T-helper 2 cell (primary cell): ENCODE results near the gene PCDHGA4.
"Not testable (repeated sequence)": the region's sequence is repeated elsewhere in the genome, so short reads cannot be mapped to it uniquely, and the experiment has no call there.

Source experiments
- DNase-seq, 5 experiments: peaks; one replicate each; pipeline versions ENCODE4 v3.0.0 to v3.0.0-alpha.2; 2012 to 2022

Gene PCDHGA4

GRCh38 chr5:141349917-141350619 lies 4.8 kb upstream of the PCDHGA4 start, which contains the start of gene PCDHGB1:
Gene PCDHGB1, plus strand, starts transcription at chr5:141350099. Its CDS starts 162 bp downstream, at chr5:141350261.
- peak in 2 of 5 experiments; percentile 17 to 45 for DNase-seq

DNA sequence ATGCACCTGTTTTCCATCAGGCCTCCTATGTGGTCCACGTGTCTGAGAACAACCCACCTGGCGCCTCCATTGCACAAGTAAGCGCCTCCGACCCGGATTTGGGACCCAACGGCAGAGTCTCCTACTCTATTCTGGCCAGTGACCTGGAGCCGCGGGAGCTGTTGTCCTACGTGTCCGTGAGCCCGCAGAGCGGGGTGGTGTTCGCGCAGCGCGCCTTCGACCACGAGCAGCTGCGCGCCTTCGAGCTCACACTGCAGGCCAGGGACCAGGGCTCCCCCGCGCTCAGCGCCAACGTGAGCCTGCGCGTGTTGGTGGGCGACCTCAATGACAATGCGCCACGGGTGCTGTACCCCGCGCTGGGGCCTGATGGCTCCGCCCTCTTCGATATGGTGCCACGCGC lies 3.2 kb upstream of the PCDHGA4 start:
- no peak for DNase-seq

GRCh38 chr5:141355641-141356040 lies 820 bp downstream of the PCDHGA4 start:
- DNase-seq: no peak

DNA sequence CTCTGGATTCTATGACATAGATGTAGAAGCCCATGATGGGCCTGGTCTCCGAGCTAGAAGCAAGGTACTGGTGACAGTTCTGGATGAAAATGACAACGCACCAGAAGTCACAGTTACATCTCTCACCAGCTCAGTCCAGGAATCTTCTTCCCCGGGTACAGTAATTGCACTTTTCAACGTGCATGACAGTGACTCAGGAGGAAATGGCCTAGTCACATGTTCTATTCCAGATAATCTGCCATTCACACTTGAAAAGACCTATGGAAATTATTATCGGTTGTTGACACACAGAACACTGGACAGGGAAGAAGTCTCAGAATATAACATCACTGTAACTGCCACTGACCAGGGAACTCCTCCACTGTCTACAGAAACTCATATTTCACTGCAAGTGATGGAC lies 1.3 kb downstream of the PCDHGA4 start:
- DNase-seq: no peak

GRCh38 chr5:141356950-141357349 lies 2.1 kb downstream of the PCDHGA4 start:
- no peak for DNase-seq

DNA sequence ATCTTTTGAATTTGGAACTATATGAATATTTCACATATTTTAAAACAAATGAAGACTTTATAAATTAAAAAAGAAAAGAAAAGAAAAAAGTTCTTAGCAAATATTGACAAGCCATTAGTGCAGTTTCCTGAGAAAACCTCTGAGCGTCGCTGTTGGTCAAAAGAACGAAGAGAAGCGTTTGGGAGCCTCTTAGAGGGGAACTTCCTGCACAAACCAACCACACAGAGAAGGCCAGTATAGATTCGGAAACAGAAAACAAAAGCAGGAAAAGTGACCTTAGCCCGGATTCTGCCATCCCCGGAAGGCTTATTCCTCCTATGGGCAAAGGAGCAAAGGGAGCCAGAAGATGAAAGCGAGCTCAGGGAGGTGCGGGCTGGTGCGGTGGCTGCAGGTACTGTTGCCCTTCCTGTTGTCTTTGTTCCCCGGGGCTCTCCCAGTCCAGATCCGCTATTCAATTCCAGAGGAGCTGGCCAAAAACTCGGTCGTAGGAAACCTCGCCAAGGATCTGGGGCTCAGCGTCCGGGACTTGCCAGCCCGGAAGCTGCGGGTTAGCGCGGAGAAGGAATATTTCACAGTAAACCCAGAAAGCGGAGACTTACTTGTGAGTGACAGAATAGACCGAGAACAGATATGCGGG lies 5.1 kb downstream of the PCDHGA4 start, which contains the start of gene PCDHGB2:
Gene PCDHGB2, plus strand, starts transcription at position 205 of the 637 bp plus-strand sequence. Its CDS starts 142 bp downstream, at position 347.
- peak in 2 of 5 experiments; percentile 3 to 25 for DNase-seq

DNA sequence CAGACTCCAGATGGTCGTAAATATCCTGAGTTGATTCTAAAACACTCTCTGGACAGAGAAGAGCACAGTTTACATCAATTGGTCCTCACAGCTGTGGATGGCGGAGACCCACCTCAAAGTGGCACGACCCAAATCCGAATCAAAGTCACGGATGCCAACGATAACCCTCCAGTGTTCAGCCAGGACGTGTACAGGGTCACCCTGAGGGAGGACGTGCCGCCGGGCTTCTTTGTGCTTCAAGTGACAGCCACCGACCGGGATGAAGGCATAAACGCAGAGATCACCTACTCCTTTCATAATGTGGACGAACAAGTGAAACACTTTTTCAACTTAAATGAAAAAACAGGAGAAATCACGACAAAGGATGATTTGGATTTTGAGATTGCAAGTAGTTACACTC lies 5.9 kb downstream of the PCDHGA4 start:
- DNase-seq: no peak

DNA sequence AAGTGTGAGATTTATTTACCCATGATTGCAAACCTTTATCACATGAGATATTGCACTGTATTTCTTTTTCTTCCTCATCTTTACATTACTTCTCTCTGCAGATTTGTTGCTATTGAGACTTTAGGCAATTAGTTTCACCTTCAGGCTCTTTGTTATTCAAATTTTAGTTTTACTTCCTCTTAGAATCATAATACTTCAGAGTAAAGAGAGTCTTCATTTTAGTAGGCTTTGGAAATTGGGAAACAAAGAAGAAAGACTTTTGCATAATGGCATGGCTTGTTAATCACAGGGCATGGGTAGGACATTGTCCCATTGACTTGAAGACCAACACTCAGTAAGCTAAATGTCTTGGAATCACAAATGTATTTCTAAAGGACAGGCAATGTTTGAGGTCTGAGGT lies 7.9 kb downstream of the PCDHGA4 start:
- no peak for DNase-seq

DNA sequence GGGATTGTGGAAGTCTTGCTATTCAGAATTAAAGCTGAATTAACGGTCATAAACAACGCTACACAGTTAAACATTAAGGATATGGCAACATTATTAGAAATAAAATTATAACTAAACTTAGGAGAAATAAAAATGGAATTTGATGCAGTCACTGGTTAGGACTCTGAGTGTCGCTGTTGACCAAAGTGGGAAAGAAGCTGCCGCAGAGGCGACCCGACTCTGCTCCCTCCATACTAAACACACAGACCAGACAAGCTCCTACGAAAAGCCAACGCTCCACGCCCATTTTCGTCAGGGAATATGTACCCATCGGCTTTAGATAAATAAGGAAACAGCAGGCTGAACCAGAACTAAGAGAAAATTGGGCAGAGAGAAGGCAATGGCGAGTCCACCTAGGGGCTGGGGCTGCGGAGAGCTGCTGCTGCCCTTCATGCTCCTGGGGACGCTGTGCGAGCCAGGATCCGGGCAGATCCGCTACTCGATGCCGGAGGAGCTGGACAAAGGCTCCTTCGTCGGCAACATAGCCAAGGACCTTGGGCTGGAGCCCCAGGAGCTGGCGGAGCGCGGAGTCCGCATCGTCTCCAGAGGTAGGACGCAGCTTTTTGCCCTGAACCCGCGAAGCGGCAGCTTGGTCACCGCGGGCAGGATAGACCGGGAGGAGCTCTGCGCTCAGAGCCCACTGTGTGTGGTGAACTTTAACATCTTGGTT lies 9.3 kb downstream of the PCDHGA4 start, which contains the start of gene PCDHGA5:
Gene PCDHGA5, plus strand, starts transcription at position 211 of the 709 bp plus-strand sequence. Its CDS starts 169 bp downstream, at position 380.
- DNase-seq: no peak

GRCh38 chr5:141366016-141366896 lies 11.4 kb downstream of the PCDHGA4 start:
- DNase-seq: no peak

DNA sequence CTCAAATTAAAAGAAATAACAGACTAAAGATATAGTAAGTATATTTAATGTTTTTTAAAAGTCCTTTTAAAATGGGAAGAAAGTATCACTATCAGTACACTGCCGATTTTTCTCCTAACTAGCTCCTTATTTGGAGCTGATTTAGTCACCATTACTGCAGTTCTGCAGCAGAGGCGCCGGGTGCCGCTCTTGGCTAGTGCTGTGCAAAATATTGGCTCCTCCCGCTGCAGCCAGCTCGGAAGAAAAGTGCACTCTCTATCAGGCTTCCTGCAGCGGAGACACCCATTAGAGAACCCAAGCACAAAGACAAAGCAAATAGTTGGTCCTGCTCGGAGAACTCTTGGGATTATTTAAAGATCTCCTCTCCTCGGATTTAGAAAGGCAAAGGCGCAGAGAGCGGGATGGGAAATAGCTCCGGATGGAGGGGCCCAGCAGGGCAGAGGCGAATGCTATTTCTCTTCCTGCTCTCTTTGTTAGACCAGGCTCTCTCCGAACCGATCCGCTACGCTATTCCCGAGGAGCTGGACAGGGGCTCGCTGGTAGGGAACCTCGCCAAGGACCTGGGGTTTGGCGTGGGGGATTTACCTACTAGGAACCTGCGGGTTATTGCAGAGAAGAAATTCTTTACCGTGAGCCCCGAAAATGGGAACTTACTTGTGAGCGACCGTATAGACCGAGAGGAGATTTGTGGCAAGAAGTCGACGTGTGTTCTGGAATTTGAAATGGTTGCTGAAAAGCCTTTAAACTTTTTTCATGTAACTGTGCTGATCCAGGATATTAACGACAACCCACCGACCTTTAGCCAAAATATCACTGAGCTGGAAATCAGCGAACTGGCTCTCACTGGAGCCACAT lies 15.4 kb downstream of the PCDHGA4 start, which contains the start of gene PCDHGB3:
Gene PCDHGB3, plus strand, starts transcription at position 249 of the 855 bp plus-strand sequence. Its CDS starts 153 bp downstream, at position 402.
- DNase-seq: peak in 2 of 5 experiments; percentile 30 to 52

DNA sequence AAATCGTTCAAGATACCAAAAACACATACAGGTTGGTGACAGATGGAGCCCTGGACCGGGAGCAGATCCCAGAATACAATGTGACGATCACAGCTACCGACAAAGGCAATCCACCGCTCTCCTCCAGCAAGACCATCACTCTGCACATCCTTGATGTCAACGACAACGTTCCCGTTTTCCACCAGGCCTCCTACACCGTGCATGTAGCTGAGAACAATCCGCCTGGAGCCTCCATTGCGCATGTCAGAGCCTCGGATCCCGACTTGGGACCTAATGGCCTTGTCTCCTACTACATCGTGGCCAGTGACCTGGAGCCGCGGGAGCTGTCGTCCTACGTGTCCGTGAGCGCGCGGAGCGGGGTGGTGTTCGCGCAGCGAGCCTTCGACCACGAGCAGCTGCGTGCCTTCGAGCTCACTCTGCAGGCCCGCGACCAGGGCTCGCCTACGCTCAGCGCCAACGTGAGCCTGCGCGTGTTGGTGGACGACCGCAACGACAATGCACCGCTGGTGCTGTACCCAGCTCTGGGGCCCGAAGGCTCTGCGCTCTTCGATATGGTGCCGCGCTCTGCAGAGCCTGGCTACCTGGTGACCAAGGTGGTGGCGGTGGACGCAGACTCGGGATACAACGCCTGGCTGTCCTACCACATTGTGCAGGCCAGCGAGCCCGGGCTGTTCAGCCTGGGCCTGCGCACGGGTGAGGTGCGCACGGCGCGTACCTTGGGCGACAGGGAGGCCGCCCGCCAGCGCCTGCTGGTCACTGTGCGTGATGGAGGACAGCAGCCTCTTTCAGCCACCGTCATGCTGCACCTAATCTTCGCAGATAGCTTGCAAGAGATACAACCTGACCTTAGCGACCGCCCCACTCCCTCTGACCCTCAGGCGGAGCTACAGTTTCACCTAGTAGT lies 17.0 kb downstream of the PCDHGA4 start:
- DNase-seq: no peak

DNA sequence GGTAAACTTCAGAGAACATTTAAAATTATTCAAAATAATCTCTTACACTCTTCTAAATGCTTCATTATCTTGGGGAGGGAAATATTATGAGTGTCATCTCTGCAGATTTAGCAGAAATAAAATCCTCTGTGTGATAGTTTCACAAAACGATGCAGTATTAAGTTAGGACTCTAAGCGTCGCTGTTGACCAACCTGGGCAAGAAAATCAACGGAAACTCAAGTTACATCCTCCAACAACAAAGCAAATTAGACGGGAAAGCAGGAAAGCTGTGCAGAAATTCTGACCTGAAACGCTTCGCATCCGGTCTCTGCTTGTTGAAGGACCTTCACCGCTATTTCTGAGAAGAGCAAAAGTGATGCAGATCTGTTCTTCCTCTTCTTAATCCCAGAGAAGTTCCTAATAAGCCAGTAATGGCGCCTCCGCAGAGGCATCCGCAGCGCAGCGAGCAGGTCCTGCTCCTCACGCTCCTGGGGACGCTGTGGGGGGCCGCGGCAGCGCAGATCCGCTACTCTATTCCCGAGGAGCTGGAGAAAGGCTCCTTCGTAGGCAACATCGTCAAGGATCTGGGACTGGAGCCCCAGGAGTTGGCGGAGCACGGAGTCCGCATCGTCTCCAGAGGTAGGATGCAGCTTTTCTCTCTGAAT lies 19.0 kb downstream of the PCDHGA4 start, which contains the start of gene PCDHGA6:
Gene PCDHGA6, plus strand, starts transcription at position 219 of the 645 bp plus-strand sequence. Its CDS starts 193 bp downstream, at position 412.
- DNase-seq: no peak

GRCh38 chr5:141374627-141375026 lies 19.8 kb downstream of the PCDHGA4 start:
- no peak for DNase-seq

DNA sequence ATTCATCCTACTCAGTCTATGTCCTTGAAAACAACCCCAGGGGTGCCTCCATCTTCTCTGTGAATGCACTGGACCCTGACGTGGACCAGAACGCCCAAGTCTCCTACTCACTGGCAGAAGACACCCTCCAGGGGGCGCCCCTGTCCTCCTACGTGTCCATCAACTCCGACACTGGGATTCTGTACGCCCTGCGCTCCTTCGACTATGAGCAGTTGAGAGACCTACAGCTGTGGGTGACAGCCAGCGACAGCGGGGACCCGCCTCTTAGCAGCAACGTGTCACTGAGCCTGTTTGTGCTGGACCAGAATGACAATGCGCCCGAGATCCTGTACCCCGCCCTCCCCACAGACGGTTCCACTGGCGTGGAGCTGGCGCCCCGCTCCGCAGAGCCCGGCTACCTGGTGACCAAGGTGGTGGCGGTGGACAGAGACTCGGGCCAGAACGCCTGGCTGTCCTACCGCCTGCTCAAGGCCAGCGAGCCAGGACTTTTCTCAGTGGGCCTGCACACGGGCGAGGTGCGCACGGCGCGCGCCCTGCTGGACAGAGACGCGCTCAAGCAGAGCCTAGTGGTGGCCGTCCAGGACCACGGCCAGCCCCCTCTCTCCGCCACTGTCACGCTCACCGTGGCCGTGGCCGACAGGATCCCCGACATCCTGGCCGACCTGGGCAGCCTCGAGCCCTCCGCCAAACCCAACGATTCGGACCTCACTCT lies 20.8 kb downstream of the PCDHGA4 start:
- not testable (repeated sequence) for DNase-seq

DNA sequence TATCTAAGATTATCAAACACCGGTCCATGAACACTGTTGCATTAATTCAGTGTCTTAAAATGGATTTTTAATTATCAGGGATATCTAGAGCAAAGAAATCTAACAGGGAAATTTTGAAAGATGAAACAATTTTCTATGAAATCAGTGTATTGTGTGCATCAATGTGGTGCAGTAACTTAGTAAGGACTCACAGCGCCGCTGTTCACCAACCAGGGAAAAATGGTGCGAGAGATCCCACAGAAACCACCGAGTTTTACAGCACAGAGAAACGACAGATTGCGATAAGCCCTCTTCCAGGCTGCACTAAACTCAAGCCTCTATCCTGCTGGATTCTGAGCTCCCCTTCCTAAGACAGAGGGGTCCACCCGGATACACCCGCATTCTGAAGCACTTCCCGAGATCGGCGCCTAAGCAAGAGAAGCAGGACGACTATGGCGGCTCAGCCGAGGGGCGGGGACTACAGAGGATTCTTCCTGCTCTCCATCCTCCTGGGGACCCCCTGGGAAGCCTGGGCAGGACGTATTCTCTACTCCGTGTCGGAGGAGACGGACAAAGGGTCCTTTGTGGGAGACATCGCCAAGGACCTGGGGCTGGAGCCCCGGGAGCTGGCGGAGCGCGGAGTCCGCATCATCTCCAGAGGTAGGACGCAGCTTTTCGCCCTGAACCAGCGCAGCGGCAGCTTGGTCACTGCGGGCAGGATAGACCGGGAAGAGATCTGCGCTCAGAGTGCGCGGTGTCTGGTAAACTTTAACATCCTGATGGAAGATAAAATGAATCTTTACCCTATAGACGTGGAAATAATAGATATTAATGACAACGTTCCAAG lies 27.9 kb downstream of the PCDHGA4 start, which contains the start of gene PCDHGA7:
Gene PCDHGA7, plus strand, starts transcription at position 274 of the 826 bp plus-strand sequence. Its CDS starts 158 bp downstream, at position 432.
- DNase-seq: peak in 1 of 5 experiments; percentile 11

- no peak for DNase-seq
Observed at GRCh38 chr5:141383345-141383744, 28.5 kb downstream of the PCDHGA4 start.
